Esophagus muscularis mucosa (tissue), 4 donors: ENCODE data around the gene C1QTNF5. TPM values are rescaled to one million over a fixed set of nuclear protein-coding genes. Genes with fewer than 3 reads are reported as not detected.

Experiments
- DNase-seq: peaks from one replicate; pipeline ENCODE4 v3.0.0-alpha.2; 2017; ENCODE audit errors: extremely low spot score
- H3K27ac ChIP-seq, 4 donors: fragments of 200-600 bp; sonication (generic); replicated peaks in 1 of 4; 1 replicate in 3 of 4; 2 replicates in 1 of 4; pipeline ENCODE4 v1.5.1; 2016 to 2019; ENCODE audit warnings: mild to moderate bottlenecking in 1 of 4
- H3K27me3 ChIP-seq, 4 donors: fragments of 200-600 bp; sonication (generic); one replicate each; pipeline versions ENCODE4 v1.5.1 to v1.6.0; 2016 to 2019
- H3K36me3 ChIP-seq, 4 donors: fragments of 200-600 bp; sonication (generic); one replicate each; pipeline ENCODE4 v1.5.1; 2016 to 2019
- H3K4me1 ChIP-seq, 4 donors: fragments of 200-600 bp; sonication (generic); one replicate each; pipeline ENCODE4 v1.5.1; 2016 to 2019
- H3K4me3 ChIP-seq, 4 donors: fragments of 200-600 bp; sonication (generic); 1 replicate in 2 of 4; 2 replicates in 2 of 4; pipeline ENCODE4 v1.5.1; 2016 to 2019; ENCODE audit warnings: mild to moderate bottlenecking in 4 of 4, moderate library complexity in 1 of 4
- H3K9me3 ChIP-seq, 4 donors: fragments of 200-600 bp; sonication (generic); 1 replicate in 3 of 4; 2 replicates in 1 of 4; pipeline ENCODE4 v1.5.1; 2016 to 2019
- CTCF ChIP-seq, 3 experiments: fragments of 200-600 bp in 2 of 3; fragments of 450-650 bp in 1 of 3; sonication (generic) in 2 of 3; IDR thresholded peaks; one replicate each; pipeline ENCODE4 v1.5.1; 2017 to 2019; ENCODE audit warnings: antibody characterized with exemption in 3 of 3, mild to moderate bottlenecking in 2 of 3, moderate library complexity in 1 of 3
- EP300 ChIP-seq: sonication (generic); formaldehyde crosslinking; IDR thresholded peaks from one replicate; pipeline ENCODE4 v1.6.1; 2017; ENCODE audit warnings: antibody characterized with exemption
- POLR2A ChIP-seq: fragments of 450-650 bp; IDR thresholded peaks from one replicate; pipeline ENCODE4 v1.6.1; 2017; ENCODE audit warnings: antibody characterized with exemption, moderate library complexity, mild to moderate bottlenecking, low read depth
- POLR2AphosphoS5 ChIP-seq, 2 donors: sonication (generic); formaldehyde crosslinking; IDR thresholded peaks; one replicate each; pipeline ENCODE4 v1.6.1; 2017; ENCODE audit warnings: antibody characterized with exemption in 2 of 2
- WGBS: methylation state at CpG from one replicate; pipeline ENCODE4 v1.1.5; 2018; 5-methylcytosine and 5-hydroxymethylcytosine counted together
- intact Hi-C: fragments of 100-400 bp; cut with DNase I; formaldehyde crosslinking; loops from one replicate; pipeline ENCODE4 v1.15.1; 2023
- total RNA-seq, 4 donors: library from RNA; depleted of rRNA; stranded (reverse); fragments of >200 nt; gene quantifications; one replicate each; pipeline versions ENCODE4 v1.1.0 to v1.2.1, GENCODE V29; 2016

The C1QTNF5 gene
- total RNA-seq, 4 donors from 2014 or later, result 23.7 to 74.3 (median 51.6) TPM

- no peak for DNase-seq
- peaks cover 69 to 93% (median 87%) of the 10 kb centered on the region in 4 donors for H3K4me1 ChIP-seq
- TF ChIP-seq POLR2AphosphoS5 (IDR thresholded peaks at IDR 0.05), result peak; percentile 63 to 82
- TF ChIP-seq CTCF (IDR thresholded peaks at IDR 0.05), result no peak
- intact Hi-C loops, result no loop called here
- H3K27me3 ChIP-seq, result no peaks in the 10 kb centered on the region
- WGBS, result 16% methylated on average over 4 of the region's 88 CpGs
- peak overlapping the region; percentile 65 to 80 (median 67) for H3K4me3 ChIP-seq
- H3K27ac ChIP-seq, result peak overlapping the region; percentile 91 to 95 (median 94)
- H3K9me3 ChIP-seq, result no peaks in the 10 kb centered on the region
- peaks cover 8 to 11% (median 10%) of the 10 kb centered on the region in 4 donors for H3K36me3 ChIP-seq
These were observed 23.3 kb upstream of the C1QTNF5 start for GRCh38 chr11:119363851-119364590.

GRCh38 chr11:119363081-119363850, 22.6 kb upstream of the C1QTNF5 start:
- no peak for DNase-seq
- peak overlapping the region; percentile 91 to 95 (median 94) for H3K27ac ChIP-seq
- H3K4me3 ChIP-seq, result peak overlapping the region; percentile 65 to 80 (median 67)
- 51% methylated on average over 24 of the region's 44 CpGs for WGBS
- no peak for TF ChIP-seq POLR2AphosphoS5 (IDR thresholded peaks at IDR 0.05)
- no peak for TF ChIP-seq POLR2A
- no peak for TF ChIP-seq CTCF (IDR thresholded peaks at IDR 0.05)
- TF ChIP-seq EP300, result no peak
- no peaks in the 10 kb centered on the region for H3K27me3 ChIP-seq
- H3K4me1 ChIP-seq, result peaks cover 62 to 85% (median 80%) of the 10 kb centered on the region in 4 donors
- H3K36me3 ChIP-seq, result peaks cover 11 to 18% (median 17%) of the 10 kb centered on the region in 4 donors
- no peaks in the 10 kb centered on the region for H3K9me3 ChIP-seq
- intact Hi-C loops, result no loop called here

- intact Hi-C loops, result no loop called here
- H3K9me3 ChIP-seq, result no peaks in the 10 kb centered on the region
- peak overlapping the region; percentile 91 to 95 (median 94) for H3K27ac ChIP-seq
- peaks cover 11 to 24% (median 21%) of the 10 kb centered on the region in 4 donors for H3K36me3 ChIP-seq
- H3K27me3 ChIP-seq, result no peaks in the 10 kb centered on the region
- no peak for TF ChIP-seq POLR2A
- no peak for TF ChIP-seq EP300
- TF ChIP-seq POLR2AphosphoS5 (IDR thresholded peaks at IDR 0.05), result no peak
- no peak for TF ChIP-seq CTCF (IDR thresholded peaks at IDR 0.05)
- H3K4me1 ChIP-seq, result peaks cover 56 to 80% (median 74%) of the 10 kb centered on the region in 4 donors
- DNase-seq, result no peak
- 81% methylated on average over 2 of the region's 5 CpGs for WGBS
- peak overlapping the region; percentile 65 to 80 (median 67) for H3K4me3 ChIP-seq
These were observed 22.0 kb upstream of the C1QTNF5 start for GRCh38 chr11:119362741-119363080.

GRCh38 chr11:119361941-119362725, 21.4 kb upstream of the C1QTNF5 start:
- no peaks in the 10 kb centered on the region for H3K27me3 ChIP-seq
- H3K9me3 ChIP-seq, result no peaks in the 10 kb centered on the region
- H3K36me3 ChIP-seq, result peaks cover 11 to 29% (median 24%) of the 10 kb centered on the region in 4 donors
- H3K4me3 ChIP-seq, result peak overlapping the region; percentile 20 to 80 (median 67)
- 73% methylated on average over 10 of the region's 11 CpGs for WGBS
- peak overlapping the region; percentile 91 to 95 (median 94) for H3K27ac ChIP-seq
- intact Hi-C loops, result no loop called here
- no peak for DNase-seq
- peaks cover 52 to 76% (median 71%) of the 10 kb centered on the region in 4 donors for H3K4me1 ChIP-seq
- TF ChIP-seq POLR2AphosphoS5 (IDR thresholded peaks at IDR 0.05), result no peak
- TF ChIP-seq EP300, result no peak
- no peak for TF ChIP-seq CTCF (IDR thresholded peaks at IDR 0.05)
- TF ChIP-seq POLR2A, result no peak
